ENCODE measurements around the gene LARP1B.

- TF ChIP-seq, protein P1, sequence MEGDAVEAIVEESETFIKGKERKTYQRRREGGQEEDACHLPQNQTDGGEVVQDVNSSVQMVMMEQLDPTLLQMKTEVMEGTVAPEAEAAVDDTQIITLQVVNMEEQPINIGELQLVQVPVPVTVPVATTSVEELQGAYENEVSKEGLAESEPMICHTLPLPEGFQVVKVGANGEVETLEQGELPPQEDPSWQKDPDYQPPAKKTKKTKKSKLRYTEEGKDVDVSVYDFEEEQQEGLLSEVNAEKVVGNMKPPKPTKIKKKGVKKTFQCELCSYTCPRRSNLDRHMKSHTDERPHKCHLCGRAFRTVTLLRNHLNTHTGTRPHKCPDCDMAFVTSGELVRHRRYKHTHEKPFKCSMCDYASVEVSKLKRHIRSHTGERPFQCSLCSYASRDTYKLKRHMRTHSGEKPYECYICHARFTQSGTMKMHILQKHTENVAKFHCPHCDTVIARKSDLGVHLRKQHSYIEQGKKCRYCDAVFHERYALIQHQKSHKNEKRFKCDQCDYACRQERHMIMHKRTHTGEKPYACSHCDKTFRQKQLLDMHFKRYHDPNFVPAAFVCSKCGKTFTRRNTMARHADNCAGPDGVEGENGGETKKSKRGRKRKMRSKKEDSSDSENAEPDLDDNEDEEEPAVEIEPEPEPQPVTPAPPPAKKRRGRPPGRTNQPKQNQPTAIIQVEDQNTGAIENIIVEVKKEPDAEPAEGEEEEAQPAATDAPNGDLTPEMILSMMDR (IDR thresholded peaks at IDR 0.05): no peak
- TF ChIP-seq, protein P2, sequence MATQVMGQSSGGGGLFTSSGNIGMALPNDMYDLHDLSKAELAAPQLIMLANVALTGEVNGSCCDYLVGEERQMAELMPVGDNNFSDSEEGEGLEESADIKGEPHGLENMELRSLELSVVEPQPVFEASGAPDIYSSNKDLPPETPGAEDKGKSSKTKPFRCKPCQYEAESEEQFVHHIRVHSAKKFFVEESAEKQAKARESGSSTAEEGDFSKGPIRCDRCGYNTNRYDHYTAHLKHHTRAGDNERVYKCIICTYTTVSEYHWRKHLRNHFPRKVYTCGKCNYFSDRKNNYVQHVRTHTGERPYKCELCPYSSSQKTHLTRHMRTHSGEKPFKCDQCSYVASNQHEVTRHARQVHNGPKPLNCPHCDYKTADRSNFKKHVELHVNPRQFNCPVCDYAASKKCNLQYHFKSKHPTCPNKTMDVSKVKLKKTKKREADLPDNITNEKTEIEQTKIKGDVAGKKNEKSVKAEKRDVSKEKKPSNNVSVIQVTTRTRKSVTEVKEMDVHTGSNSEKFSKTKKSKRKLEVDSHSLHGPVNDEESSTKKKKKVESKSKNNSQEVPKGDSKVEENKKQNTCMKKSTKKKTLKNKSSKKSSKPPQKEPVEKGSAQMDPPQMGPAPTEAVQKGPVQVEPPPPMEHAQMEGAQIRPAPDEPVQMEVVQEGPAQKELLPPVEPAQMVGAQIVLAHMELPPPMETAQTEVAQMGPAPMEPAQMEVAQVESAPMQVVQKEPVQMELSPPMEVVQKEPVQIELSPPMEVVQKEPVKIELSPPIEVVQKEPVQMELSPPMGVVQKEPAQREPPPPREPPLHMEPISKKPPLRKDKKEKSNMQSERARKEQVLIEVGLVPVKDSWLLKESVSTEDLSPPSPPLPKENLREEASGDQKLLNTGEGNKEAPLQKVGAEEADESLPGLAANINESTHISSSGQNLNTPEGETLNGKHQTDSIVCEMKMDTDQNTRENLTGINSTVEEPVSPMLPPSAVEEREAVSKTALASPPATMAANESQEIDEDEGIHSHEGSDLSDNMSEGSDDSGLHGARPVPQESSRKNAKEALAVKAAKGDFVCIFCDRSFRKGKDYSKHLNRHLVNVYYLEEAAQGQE (IDR thresholded peaks at IDR 0.05; ENCODE audit: insufficient read depth in 1 of 2, low read depth in 2 of 2, low read length in 1 of 2): no peak
- TF ChIP-seq POLR2AphosphoS5 (IDR thresholded peaks at IDR 0.05; ENCODE audit: low read depth, low read length) (no peak), TCF7L2 (IDR thresholded peaks at IDR 0.05; ENCODE audit: low read depth, low read length) (no peak)
Observed at GRCh38 chr4:128130621-128131020, 69.5 kb downstream of the LARP1B start.

Measured in Panc1 (cell line).